KG1 (cell line): ENCODE results near the gene NRG3.

Experiments used
- DNase-seq: peaks from one replicate; lab custom pipeline; 2025; lab: John Stamatoyannopoulos, UW

Gene NRG3

DNA sequence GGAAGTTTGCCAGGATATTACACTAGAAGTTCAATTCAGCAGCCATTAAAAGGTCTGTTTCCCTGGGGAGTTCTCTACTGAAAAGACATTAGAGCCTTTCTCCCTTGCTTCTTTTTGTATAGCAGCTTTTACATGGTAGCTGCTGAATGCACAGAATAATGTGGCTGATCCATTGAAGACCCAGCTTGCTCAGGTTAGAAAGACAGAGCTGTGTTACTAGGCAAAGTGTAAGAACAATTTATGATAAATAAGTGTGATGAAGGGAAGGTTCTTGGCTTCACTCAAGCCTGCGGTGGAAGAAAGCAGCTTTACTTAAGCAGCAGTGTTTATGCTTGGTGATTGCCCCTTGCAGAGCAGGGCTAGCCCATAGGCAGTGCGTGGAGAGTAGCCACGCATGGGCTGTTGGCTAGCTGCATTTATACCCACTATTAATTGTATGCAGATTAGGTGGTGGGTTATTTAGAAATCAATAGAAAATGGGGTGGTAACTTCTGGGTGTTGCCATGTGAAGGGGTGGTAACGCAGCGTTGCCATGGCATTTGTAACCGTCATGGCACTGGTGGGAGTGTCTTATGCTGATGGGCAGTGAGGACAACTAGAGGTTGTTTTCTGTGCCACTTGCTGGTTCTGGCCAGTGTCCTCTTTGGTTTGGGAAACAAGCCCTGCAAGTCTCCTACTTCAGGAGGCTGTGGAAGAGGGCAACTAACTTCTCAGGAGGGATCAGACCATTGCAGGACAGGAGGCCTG lies 942.9 kb downstream of the NRG3 start:
- no peak for DNase-seq

DNA sequence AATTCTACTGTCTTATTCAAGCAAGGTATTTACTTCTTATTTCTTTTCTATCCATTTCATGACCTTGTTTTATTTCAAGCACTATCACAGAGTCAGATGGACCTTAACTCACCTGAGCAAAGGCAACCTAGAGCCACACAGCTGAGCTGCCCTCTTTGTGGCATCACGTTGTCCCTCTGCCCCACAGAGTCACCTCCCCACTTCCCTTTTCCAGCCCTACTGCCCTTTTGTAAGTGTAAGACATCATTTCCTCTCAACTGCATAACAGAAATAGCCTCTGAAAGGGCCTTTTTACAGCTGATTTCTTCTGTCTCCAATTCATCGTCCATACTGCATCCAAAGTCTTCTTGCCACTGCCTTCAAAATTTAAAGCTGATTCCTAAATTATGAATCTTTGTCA lies 946.0 kb downstream of the NRG3 start:
- no peak for DNase-seq

DNA sequence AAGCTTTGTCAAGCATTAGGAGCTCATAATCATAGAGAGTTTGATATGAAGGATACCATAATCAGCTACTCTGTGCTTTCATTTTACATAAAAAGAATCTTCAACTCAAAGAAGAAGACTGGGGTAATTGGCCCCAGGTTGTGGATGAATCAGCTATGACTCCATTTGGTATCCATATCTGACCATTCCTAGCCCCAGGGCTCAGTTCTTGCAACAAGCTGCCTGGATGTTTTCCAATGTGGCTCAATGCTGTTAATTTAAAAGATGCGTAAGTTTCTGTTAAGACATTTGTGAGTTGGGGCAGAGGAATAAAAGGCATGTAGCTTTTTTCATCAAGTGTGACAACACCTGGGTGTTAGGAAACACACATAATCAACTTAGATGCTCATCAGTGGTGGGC lies 951.1 kb downstream of the NRG3 start:
- no peak for DNase-seq

DNA sequence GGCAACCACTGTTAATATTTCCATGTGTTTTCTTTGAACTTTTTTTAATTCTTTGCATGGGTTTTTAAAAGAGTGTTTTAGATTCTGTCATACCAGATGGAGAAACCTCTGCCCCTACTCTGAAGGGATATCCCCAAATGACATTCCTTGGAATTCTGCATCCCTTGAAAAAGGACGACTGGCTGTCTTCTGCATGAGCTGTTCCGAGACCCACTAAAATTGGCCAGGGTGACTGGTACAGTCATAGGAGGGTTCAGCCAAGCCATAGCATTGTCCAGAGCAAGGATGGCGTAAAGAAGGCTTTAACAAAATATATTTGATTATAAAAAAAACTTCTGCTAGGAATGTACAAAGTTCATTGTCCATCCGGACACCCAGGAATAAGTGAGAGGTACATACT lies 952.9 kb downstream of the NRG3 start:
- no peak for DNase-seq

DNA sequence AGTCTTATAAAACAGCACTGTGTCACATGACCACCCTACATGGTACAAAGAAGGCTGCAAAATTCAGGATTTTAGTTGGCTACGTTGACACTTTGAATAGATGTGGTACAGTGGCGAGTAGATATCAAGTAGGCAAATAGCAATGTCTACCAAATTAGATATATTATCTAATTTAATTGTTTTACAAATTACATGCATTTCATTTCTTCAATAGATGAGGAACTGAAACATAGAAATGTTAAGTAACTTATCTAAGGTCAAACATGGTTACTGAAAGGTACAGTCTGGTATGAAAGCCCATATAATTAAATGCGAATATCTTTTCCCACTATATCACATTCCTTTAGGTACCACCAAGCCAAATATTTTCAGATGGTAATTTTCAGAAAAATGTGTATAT lies 972.2 kb downstream of the NRG3 start:
- DNase-seq, result no peak

DNA sequence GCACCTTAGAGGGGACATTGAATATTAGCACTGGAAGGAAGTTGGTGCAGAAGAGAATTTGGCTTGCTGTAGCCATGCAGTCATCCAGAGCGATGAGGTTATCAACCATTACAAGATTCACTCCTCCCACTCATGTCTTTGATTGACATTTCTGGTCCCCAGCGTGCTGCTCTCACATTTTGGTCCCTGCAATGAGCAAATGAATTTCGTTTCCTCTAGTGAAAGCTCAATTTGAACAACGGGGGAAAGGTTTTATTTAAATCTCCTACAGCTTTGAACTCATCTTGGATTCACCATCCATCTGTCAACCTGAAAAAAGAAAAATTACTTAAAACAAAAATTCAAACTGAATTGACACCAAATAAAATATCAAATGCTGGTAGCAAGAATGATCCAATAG lies 975.2 kb downstream of the NRG3 start:
- no peak for DNase-seq

DNA sequence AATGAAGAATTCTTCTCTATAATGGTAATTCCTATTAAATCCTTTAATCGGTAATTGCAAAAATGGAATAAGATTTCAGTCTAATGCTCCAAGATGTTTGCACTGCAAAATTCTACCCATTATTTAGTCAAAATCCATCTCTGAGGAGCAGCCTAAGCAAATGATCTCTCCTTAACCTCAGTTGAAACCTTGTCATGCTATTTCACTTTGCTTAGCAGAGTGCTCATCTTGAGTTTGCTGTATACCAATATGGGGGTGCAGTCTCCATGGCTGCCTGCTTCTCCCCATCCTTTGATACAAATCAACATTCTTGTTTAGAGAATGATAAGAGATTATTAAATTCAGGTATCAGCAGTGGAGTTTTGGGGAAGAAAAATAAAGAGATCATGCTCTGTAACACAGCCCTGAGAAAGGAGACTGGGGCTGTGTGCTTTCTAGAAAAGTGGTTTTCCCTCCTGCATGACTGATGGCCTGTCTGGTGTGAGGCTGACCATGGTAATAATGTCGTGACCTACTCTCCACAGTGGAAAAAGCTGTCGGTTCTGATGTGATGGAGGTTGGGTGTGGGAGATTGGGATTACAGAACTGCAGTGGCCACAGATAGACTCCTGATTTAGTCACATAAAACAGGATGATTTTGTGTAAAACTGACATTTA lies 982.1 kb downstream of the NRG3 start:
- DNase-seq, result no peak

DNA sequence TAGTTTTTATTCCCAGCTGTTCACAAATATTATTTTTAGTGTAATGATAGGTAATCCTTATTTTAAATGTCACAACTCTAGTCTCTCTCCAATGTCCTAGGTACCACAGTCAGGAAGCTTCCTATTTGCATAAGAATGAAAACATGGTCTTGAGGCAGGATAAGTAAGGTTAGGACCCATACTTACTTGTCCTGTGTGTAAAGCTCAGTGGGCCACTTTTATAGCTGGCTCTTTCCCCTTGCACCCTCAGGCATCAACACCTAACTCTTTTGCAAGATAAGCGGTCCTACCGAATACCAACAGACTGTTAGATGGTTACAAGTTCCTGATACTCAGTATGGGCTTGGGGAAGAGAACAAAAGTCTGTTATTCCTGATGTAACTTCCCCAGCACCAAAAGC lies 986.9 kb downstream of the NRG3 start:
- no peak for DNase-seq

DNA sequence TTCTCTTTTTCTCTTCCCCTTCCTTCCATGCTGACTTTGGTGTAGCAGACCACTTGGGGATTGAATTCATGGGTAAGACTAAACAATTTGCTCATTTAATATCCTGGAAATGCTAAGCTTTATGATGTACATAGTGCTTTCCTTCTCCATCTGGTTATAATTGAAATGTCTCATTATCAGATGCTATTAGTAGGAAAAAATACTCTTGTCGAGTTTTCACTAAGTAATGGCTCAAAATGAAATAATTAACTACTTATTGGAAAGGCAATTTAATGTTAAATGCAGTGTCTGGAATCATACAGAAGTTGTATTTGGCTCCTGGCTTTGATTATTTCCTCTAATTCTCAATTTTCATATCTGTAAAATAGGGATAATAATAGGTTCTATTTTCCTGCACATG lies 990.4 kb downstream of the NRG3 start:
- no peak for DNase-seq

DNA sequence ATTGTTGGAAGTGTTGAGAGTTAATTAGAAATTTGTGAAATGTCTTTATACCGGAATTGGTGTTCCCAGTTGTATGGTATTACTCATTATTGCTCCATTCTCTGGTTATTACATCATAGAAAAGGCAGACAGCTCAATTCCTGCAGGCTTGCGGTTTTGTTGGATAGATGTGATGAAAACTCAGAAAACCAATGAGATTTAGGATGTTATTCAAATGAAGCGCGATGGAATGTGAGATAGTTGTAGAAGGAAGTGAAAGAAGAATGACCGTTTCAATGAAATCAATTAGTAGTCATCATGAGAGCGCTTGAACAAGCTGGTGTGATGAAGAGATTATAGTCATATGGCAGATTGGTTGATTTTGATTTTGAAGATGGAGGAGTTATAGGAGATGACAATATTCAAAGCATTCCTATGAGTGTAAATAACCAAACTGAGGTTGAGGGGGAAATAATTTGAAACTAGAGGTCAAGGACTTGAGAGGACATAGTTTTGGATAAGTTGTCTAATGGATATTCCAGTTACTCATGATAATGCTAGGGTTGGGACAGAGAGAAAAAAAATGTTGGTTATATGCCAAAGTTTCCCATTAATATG lies 991.5 kb downstream of the NRG3 start:
- DNase-seq, result no peak

DNA sequence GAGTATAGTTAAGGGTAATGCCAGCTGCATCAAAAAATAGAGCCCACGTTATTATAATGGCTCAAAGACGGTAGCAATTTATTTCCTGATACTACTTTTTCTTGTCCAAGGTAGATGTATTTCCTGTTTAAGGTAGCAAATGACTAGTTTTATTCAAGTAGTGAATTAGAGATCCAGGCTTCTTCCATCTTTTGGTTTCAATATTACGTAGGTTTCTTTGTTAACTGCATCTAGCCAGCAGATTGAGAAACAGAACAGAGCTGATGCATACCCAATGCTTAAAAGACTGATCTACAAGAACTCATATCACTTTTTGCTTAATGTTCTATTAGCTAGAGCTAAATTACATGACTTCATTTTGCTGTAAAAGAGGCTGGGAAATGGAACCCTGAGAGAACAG lies 992.1 kb downstream of the NRG3 start:
- DNase-seq, result no peak

DNA sequence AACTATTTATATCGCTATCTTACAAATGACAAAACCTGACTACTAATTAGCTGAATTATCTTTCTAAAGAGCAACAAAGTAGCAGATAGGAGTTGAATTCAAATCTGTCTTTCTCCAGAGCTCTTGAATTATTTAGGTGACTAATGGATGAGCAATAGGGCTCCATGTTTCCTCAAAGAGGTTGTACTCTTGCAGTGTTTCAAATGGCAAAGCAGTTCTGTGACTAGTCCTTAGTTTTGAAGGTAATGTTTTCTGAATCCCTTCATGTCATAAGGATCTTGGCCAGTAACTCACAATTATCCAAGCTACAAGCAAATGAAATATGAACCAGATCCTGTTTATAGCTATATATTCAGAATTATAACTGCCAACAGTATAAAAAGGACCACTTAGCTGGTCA lies 999.7 kb downstream of the NRG3 start:
- DNase-seq, result no peak

DNA sequence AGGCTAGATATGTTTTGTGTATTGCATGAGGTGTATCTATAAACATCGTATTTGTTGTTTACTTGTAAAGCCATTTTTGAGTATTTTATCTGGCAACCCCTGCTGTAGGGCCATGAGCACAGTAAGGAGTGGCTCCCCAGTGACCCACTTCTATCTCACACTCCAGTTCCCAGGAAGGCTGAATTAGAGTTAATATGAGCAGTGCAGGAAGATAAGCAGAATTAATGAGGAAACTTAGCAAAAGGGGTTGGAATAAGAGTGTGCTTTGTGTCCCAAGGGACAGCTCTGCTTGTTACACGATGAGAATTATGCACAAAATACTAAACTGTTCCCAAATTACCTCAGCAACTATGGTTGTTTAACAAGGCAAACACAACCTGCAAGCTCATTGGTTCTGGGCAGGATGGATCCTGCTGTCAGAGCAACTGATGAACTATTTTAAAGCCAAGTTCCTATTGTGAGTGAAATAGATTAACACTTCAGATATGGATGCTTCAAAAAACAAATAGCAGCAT lies 1005.8 kb downstream of the NRG3 start:
- DNase-seq, result no peak

DNA sequence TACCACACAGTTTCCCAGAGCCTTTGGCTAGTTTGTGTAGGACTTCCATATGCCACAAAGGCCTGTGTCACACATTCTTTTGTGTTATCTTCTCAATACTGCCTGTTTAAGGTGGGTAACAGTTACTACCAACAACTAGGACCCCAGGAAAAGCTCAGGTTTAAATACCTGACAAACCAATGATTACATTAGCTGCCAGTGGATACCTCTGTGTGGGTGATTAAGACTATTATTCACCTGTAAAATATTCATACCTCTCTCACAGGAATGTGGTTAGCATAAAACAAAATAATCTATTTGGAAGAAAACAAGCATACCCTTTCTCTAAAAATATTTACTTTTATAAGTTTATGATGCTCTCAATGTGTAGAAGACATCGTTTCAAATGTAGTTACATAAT lies 1007.7 kb downstream of the NRG3 start:
- no peak for DNase-seq

DNA sequence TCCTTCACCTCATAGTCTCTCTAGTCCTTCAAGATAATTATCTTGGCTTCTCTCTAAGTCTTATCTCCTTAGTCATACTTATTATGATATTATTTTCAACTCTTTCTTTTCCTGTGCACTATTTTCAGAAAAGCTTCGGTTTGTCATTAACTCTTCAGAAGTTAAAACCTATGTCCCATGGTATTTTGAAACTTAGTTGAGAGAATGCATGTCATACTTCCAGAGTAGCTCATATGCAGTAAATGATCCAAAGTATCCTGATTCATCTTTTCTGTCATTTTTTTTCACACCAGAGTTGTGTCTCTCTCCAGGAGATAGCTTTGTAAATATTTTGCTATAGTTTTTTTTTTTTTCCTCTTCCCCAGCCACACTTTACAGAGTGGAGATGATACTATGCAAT lies 1008.6 kb downstream of the NRG3 start:
- no peak for DNase-seq

DNA sequence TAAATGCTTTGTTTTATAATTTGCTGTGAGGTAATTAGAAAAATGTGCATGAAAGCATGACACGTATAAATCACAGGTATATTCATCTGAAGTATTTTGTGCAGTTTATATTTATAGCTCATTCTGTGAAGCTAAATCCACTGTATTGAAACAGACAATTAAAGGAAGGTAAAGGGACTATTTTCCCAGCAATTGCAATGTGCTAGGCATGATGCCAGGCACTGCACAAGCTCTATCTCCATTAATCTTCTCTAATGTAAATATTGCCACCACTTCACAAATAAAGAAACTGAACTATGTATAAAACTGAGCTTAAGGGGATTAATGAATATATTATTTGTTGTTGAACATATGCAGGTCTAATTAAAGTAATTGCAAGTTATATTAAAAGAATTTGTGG lies 1012.5 kb downstream of the NRG3 start:
- no peak for DNase-seq

DNA sequence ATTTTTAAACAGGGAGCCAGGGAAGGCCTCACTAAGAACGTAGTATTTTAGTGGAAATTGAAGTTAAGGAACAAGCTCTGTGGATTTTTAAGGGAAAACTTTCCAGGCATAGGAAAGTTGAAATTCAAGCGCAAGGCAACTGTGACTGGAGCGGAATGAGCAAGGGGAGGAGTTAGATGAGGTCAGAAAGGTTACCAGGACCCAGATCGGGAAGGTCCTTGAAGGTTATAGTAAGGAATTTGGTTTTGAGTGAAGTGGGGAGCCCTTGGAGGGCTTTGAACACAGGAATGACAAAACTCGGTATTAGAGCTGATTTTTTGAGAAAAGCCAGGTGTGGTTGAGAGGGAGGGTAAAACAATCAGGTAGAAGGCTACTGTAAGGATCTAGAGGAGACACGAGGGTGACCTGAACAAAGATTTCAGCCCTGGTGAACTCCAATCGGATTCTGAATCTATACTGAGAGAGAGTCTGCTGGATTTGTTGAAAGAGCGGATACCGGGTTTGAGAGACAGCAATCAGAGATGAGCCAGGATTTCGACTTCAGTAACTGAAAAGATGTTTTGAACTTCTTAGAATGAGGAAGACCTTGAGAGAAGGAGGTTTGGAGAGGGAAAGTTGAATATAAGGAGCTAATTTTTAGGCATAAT lies 1013.9 kb downstream of the NRG3 start:
- no peak for DNase-seq

DNA sequence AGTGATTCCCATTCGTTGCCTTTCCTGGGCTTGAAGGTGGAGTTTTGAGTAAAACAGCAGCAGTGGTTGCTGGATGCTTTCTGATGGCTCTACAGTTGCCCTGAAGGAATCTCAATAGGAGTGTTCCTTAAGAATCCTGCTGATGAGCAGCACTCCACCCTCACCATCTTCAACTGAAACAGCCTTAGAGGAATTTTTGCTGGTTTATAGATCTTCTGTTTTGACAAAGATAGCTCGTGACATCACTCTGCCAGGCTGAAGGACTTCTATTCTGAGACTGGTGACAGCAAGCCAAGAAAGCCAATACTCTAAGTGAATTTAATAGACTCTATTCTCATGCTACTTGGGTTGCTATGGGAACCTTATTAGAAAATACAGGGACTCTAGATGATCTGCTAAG lies 1014.7 kb downstream of the NRG3 start:
- DNase-seq, result no peak

DNA sequence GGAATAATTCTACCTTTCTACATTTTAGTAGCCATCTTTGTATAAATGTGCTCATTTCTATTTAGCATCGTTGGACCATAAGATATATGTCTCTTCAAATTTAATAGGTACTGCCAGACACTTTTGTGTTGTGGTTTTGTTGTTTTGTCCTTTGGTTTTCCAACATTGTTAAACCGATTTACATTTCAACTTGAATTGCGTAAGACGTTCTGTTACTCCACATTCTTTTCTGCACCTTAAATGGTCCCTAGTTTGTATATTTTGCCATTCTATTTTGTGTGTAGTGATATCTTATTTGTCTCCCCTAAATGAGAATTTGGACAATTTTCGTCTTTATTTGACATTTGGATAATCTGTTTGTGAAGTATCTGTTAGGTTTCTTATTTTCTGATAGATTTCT lies 1015.6 kb downstream of the NRG3 start:
- DNase-seq, result no peak

DNA sequence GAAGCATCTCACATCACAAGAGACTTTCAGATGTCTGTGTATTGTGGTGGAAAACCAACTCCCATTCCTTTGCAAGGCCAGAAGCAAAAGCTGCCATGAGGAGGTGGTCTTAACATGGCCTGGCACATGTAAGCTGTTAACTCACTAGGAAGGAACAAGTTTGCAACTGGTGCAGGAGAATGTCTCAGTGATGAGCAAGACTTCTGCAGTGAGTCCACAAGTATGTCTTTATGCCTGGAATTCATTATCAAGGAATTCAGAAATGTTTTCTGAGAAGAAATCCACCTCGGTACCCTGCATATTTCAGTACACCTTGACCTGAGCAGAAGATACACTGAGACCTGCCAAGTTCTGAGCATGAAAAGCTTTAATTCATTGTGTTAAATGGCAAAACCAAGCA lies 1033.1 kb downstream of the NRG3 start:
- no peak for DNase-seq

DNA sequence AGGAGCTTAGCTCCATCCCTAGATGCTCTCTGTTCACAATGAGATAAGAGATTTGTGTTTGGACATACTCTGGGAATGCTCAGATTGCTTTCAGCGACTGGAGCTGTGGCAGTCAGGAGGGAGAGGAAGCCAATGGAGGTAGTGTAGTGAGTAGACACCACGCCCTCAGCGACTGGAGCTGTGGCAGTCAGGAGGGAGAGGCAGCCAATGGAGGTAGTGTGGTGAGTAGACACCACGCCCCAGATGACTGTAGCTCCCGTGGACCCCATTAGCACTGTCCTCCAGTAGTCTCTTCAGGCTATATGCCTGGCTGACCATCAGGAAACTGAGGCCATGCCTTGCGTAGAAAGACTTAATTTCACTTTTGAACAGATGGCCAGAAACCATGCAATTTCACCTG lies 1033.8 kb downstream of the NRG3 start:
- DNase-seq, result no peak

DNA sequence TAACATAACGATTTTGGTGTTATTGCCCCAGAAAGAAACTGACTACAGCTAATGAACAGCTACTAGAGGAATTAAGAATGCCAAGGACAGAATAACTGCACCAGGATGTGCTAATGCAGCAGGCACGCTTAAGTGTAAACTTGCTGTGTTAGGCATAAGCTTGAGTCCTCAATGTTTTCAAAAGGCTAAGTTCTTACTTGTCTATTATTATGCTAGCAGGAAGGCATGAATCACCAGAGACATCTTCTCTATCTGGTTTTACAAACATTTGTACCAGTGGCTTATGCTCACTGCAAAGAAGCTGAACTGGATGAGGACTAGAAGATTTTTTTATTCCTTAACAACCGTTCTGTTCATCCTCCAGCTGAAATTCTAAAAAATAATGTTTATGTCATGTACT lies 1035.3 kb downstream of the NRG3 start:
- no peak for DNase-seq

DNA sequence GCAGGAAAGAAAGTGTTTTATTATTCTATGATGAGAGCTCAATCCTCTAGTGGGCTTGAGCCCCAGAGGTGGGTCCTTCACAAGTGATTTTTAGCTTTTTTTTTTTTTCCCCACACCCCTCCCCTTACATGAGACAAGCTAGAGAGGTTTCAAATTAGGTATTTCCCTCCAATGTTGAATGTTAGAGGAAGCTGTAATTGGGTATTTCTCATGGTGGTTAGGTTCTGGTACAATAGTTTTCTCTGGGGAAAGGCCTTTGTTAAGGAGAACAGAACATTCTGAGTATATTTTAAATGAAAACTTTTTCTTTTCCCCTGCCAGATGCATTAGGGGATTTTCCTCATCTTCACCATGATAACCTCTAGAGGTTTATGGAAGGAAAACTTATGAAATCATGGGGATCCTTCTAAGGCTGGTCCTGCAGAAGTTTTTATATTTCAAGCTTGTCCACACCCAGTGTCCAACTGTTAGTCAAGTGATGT lies 1039.7 kb downstream of the NRG3 start:
- DNase-seq, result no peak
